OCI-M2 (cell line): Measurements from ENCODE around the gene CRISPLD2.
"Not testable (repeated sequence)": the region's sequence is repeated elsewhere in the genome, so short reads cannot be mapped to it uniquely, and the experiment has no call there.

ENCODE experiments used
- DNase-seq: peaks from one replicate; lab custom pipeline; 2025; ENCODE audit not compliant: unreplicated experiment; lab: John Stamatoyannopoulos, UW

The CRISPLD2 gene

GRCh38 chr16:84927621-84928591, 108.1 kb downstream of the CRISPLD2 start:
- DNase-seq, result no peak

- DNase-seq, result no peak
Observed at GRCh38 chr16:84928679-84929420, 109.1 kb downstream of the CRISPLD2 start.

- DNase-seq, result no peak
Observed at GRCh38 chr16:84929421-84930297, 109.9 kb downstream of the CRISPLD2 start.

- DNase-seq, result no peak
Observed at GRCh38 chr16:84930298-84931106, 110.7 kb downstream of the CRISPLD2 start.

GRCh38 chr16:84931107-84931494, 111.3 kb downstream of the CRISPLD2 start:
- no peak for DNase-seq

GRCh38 chr16:84931506-84931905, 111.7 kb downstream of the CRISPLD2 start:
- no peak for DNase-seq

- DNase-seq, result no peak
Observed at GRCh38 chr16:84932681-84933080, 112.9 kb downstream of the CRISPLD2 start.

GRCh38 chr16:84933774-84934631, 114.2 kb downstream of the CRISPLD2 start:
- DNase-seq, result no peak

- no peak for DNase-seq
Observed at GRCh38 chr16:84937196-84938005, 117.6 kb downstream of the CRISPLD2 start.

GRCh38 chr16:84938616-84939015, 118.8 kb downstream of the CRISPLD2 start:
- DNase-seq, result not testable (repeated sequence)

- DNase-seq, result no peak
Observed at GRCh38 chr16:84940670-84941551, 121.1 kb downstream of the CRISPLD2 start.

- DNase-seq, result no peak
Observed at GRCh38 chr16:84941921-84942320, 122.1 kb downstream of the CRISPLD2 start.

GRCh38 chr16:84942786-84943185, 123.0 kb downstream of the CRISPLD2 start:
- no peak for DNase-seq

GRCh38 chr16:84943620-84944019, 123.8 kb downstream of the CRISPLD2 start:
- no peak for DNase-seq

GRCh38 chr16:84947022-84947421, 127.2 kb downstream of the CRISPLD2 start:
- DNase-seq, result no peak

GRCh38 chr16:84947996-84948850, 128.4 kb downstream of the CRISPLD2 start:
- DNase-seq, result no peak
